GM12873 (cell line): Measurements from ENCODE around the gene LNPEP.

ENCODE experiments used
- TF ChIP-seq, protein P1 (sequence below): IDR thresholded peaks from 2 replicates; pipeline ENCODE4 v1.5.1; 2012; ENCODE audit warnings: low read depth, mild to moderate bottlenecking, moderate library complexity, low read length, control low read depth; ENCODE audit not compliant: insufficient read depth; ENCODE audit errors: missing control alignments

LNPEP gene

GRCh38 chr5:96973532-96974401, 37.9 kb downstream of the LNPEP start:
- TF ChIP-seq, protein P1, sequence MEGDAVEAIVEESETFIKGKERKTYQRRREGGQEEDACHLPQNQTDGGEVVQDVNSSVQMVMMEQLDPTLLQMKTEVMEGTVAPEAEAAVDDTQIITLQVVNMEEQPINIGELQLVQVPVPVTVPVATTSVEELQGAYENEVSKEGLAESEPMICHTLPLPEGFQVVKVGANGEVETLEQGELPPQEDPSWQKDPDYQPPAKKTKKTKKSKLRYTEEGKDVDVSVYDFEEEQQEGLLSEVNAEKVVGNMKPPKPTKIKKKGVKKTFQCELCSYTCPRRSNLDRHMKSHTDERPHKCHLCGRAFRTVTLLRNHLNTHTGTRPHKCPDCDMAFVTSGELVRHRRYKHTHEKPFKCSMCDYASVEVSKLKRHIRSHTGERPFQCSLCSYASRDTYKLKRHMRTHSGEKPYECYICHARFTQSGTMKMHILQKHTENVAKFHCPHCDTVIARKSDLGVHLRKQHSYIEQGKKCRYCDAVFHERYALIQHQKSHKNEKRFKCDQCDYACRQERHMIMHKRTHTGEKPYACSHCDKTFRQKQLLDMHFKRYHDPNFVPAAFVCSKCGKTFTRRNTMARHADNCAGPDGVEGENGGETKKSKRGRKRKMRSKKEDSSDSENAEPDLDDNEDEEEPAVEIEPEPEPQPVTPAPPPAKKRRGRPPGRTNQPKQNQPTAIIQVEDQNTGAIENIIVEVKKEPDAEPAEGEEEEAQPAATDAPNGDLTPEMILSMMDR = no peak

DNA sequence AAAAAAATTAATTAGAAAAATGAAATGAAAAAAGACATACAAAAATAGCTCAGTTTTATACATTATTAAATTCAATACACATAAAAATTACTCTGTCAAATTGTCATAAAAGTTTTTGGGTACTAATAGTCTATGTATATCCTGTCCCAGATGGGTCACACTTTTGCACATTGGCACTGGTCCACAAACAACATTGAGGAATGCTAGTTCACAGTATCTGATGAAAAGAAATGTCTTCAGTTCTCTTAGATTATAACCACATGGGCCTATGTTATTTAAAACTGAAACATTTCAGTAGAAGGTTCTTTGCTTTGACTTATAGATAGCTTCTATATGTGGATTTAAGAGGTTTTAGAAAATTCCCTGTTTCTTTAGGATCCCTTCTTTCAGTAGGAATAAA, 39.8 kb downstream of the LNPEP start:
- TF ChIP-seq, protein P1 = no peak

DNA sequence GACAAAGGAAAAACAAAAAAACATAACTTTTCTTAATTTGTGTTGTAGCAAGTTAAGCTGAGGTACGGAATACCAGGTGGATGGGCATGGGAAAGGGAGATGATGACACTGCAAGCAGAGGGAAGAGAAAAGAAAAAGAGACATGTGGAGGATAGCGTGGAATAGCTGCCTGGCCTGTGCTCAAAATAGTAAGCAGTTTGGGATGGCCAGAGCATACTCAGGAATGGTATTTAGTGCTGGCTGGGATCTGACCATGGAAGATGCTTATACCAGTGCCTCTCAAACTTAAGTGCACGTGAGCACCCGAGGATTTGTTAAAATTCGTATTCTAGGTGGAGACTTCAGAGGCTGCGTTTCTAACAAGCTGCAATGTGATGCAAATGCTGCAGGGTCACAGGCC, 41.3 kb downstream of the LNPEP start:
- TF ChIP-seq, protein P1 = no peak

GRCh38 chr5:96978812-96979449, 43.1 kb downstream of the LNPEP start:
- TF ChIP-seq, protein P1 = no peak

- TF ChIP-seq, protein P1 = no peak
Observed at GRCh38 chr5:96984506-96985192, 48.8 kb downstream of the LNPEP start.

DNA sequence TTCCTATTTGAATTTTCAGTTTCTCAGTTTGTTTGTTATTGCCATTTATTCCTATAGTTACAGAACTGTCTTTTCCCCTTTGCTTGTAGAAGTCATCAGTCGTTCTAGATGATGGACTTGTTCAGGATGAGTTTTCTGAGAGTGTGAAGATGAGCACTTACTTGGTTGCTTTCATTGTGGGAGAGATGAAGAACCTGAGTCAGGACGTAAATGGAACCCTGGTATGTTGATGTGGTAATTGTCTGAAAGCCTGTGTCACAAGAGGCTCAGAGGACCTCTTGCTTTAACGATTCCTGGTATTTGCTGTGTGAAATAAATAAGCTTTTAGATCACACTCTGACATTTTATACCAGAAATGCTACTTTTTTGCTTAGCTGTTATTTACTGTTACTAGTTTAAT, 50.6 kb downstream of the LNPEP start:
- TF ChIP-seq, protein P1 = no peak

- TF ChIP-seq, protein P1 = no peak
Observed at GRCh38 chr5:96990102-96990501, 54.2 kb downstream of the LNPEP start.
